Subcutaneous abdominal adipose tissue (tissue), 5 donors: ENCODE data around the gene NRG3.
"Not testable (repeated sequence)": the region's sequence is repeated elsewhere in the genome, so short reads cannot be mapped to it uniquely, and the experiment has no call there.

Source experiments
- H3K27ac ChIP-seq: one replicate; pipeline ENCODE4 v1.7.0; 2013; ENCODE audit warnings: low read depth, mild to moderate bottlenecking, inconsistent platforms, low read length, moderate library complexity
- H3K27me3 ChIP-seq, 5 donors: one replicate each; pipeline ENCODE4 v1.7.0; 2013; ENCODE audit warnings: low read length in 5 of 5, inconsistent platforms in 1 of 5; ENCODE audit not compliant: control insufficient read depth in 5 of 5, insufficient read depth in 4 of 5
- H3K36me3 ChIP-seq, 5 donors: one replicate each; pipeline ENCODE4 v1.7.0; 2013; ENCODE audit warnings: low read length in 5 of 5; ENCODE audit not compliant: control insufficient read depth in 5 of 5, insufficient read depth in 5 of 5
- H3K4me1 ChIP-seq, 5 donors: one replicate each; pipeline ENCODE4 v1.7.0; 2013; ENCODE audit warnings: low read length in 5 of 5, mild to moderate bottlenecking in 3 of 5, moderate library complexity in 1 of 5; ENCODE audit not compliant: control insufficient read depth in 5 of 5, insufficient read depth in 5 of 5
- H3K4me3 ChIP-seq, 5 donors: one replicate each; pipeline ENCODE4 v1.7.0; 2013; ENCODE audit warnings: low read length in 5 of 5, low read depth in 1 of 5
- H3K9ac ChIP-seq, 5 donors: one replicate each; pipeline ENCODE4 v1.7.0; 2013; ENCODE audit warnings: low read length in 5 of 5, mild to moderate bottlenecking in 4 of 5, moderate library complexity in 3 of 5
- H3K9me3 ChIP-seq, 5 donors: one replicate each; pipeline ENCODE4 v1.7.0; 2013; ENCODE audit warnings: low read length in 5 of 5; ENCODE audit not compliant: control insufficient read depth in 5 of 5
- donor health status: healthy.
- donor health status: healthy.
- donor health status: healthy.
- donor health status: healthy.
- donor health status: healthy.

The NRG3 gene

GRCh38 chr10:82319074-82319473, 444.1 kb downstream of the NRG3 start:
- Histone ChIP-seq H3K27me3 (no peaks in the 10 kb centered on the region), H3K9me3 (no peaks in the 10 kb centered on the region)

GRCh38 chr10:82319562-82319961, 444.6 kb downstream of the NRG3 start:
- H3K27me3 ChIP-seq = no peaks in the 10 kb centered on the region
- no peaks in the 10 kb centered on the region for H3K4me1 ChIP-seq
- no peak overlapping the region for H3K4me3 ChIP-seq
- no peak overlapping the region for H3K27ac ChIP-seq
- no peaks in the 10 kb centered on the region for H3K9me3 ChIP-seq
- no peaks in the 10 kb centered on the region for H3K36me3 ChIP-seq
- H3K9ac ChIP-seq = no peak overlapping the region

More at GRCh38 chr10:82319074-82319473, 444.1 kb downstream of the NRG3 start:
- Histone ChIP-seq H3K4me3 (no peak overlapping the region), H3K36me3 (no peaks in the 10 kb centered on the region), H3K27ac (no peak overlapping the region), H3K4me1 (no peaks in the 10 kb centered on the region), H3K9ac (no peak overlapping the region)

- Histone ChIP-seq H3K36me3 (no peaks in the 10 kb centered on the region), H3K27ac (no peak overlapping the region), H3K9ac (no peak overlapping the region), H3K27me3 (no peaks in the 10 kb centered on the region), H3K4me1 (no peaks in the 10 kb centered on the region), H3K9me3 (no peaks in the 10 kb centered on the region), H3K4me3 (no peak overlapping the region)
These were observed 446.7 kb downstream of the NRG3 start for GRCh38 chr10:82321724-82322123.

GRCh38 chr10:82331716-82332115, 456.7 kb downstream of the NRG3 start:
- Histone ChIP-seq H3K9ac (no peak overlapping the region), H3K36me3 (no peaks in the 10 kb centered on the region), H3K4me3 (no peak overlapping the region), H3K27me3 (no peaks in the 10 kb centered on the region), H3K9me3 (peaks cover 0 to 3% (median 0%) of the 10 kb centered on the region in 5 donors), H3K4me1 (peaks cover 0 to 9% (median 0%) of the 10 kb centered on the region in 5 donors), H3K27ac (no peak overlapping the region)

- H3K4me3 ChIP-seq = no peak overlapping the region
- no peak overlapping the region for H3K9ac ChIP-seq
- peaks cover 0 to 14% (median 3%) of the 10 kb centered on the region in 5 donors for H3K4me1 ChIP-seq
- no peak overlapping the region for H3K27ac ChIP-seq
- no peaks in the 10 kb centered on the region for H3K36me3 ChIP-seq
- H3K27me3 ChIP-seq = no peaks in the 10 kb centered on the region
- peaks cover 0 to 3% (median 0%) of the 10 kb centered on the region in 5 donors for H3K9me3 ChIP-seq
These were observed 460.8 kb downstream of the NRG3 start for GRCh38 chr10:82335831-82336230.

GRCh38 chr10:82340166-82340565, 465.2 kb downstream of the NRG3 start:
- H3K9me3 ChIP-seq = no peaks in the 10 kb centered on the region

GRCh38 chr10:82349590-82349989, 474.6 kb downstream of the NRG3 start:
- H3K4me1 ChIP-seq, H3K9ac ChIP-seq, H3K36me3 ChIP-seq, H3K27me3 ChIP-seq, H3K4me3 ChIP-seq, H3K27ac ChIP-seq, H3K9me3 ChIP-seq: not testable (repeated sequence)

More at GRCh38 chr10:82340166-82340565, 465.2 kb downstream of the NRG3 start:
- Histone ChIP-seq H3K36me3 (no peaks in the 10 kb centered on the region), H3K27me3 (no peaks in the 10 kb centered on the region), H3K9ac (no peak overlapping the region), H3K4me3 (no peak overlapping the region), H3K27ac (no peak overlapping the region), H3K4me1 (peaks cover 0 to 14% (median 3%) of the 10 kb centered on the region in 5 donors)

- Histone ChIP-seq H3K9me3 (no peaks in the 10 kb centered on the region), H3K4me3 (no peak overlapping the region), H3K9ac (no peak overlapping the region), H3K27me3 (no peaks in the 10 kb centered on the region), H3K27ac (no peak overlapping the region), H3K4me1 (no peaks in the 10 kb centered on the region), H3K36me3 (no peaks in the 10 kb centered on the region)
These were observed 478.4 kb downstream of the NRG3 start for GRCh38 chr10:82353381-82353780.

GRCh38 chr10:82358486-82359099, 483.6 kb downstream of the NRG3 start:
- H3K4me1 ChIP-seq = no peaks in the 10 kb centered on the region
- H3K27ac ChIP-seq = no peak overlapping the region
- H3K4me3 ChIP-seq = no peak overlapping the region
- no peaks in the 10 kb centered on the region for H3K9me3 ChIP-seq
- H3K9ac ChIP-seq = no peak overlapping the region
- no peaks in the 10 kb centered on the region for H3K36me3 ChIP-seq
- no peaks in the 10 kb centered on the region for H3K27me3 ChIP-seq

- Histone ChIP-seq H3K27ac (no peak overlapping the region), H3K36me3 (no peaks in the 10 kb centered on the region), H3K9me3 (no peaks in the 10 kb centered on the region), H3K4me1 (no peaks in the 10 kb centered on the region), H3K27me3 (no peaks in the 10 kb centered on the region), H3K9ac (no peak overlapping the region), H3K4me3 (no peak overlapping the region)
These were observed 486.3 kb downstream of the NRG3 start for GRCh38 chr10:82361256-82361655.
